ENCODE data around the gene GDF7.
A peak's percentile ranks its signal among the peaks of the same experiment; 100 is the strongest.

The GDF7 gene

GRCh38 chr2:20624156-20624883 is 42.6 kb upstream of the GDF7 start:
- no peak for DNase-seq (ENCODE audit: low read depth in 2 of 2)
- no peak for TF ChIP-seq CTCF (IDR thresholded peaks at IDR 0.05; ENCODE audit: low read depth, low read length)
- H3K4me3 ChIP-seq (replicated peaks in 1 of 2; ENCODE audit: low read depth in 2 of 2, low read length in 2 of 2): no peak overlapping the region

- TF ChIP-seq CTCF (IDR thresholded peaks at IDR 0.05; ENCODE audit: low read depth, low read length): no peak
- no peak for DNase-seq (ENCODE audit: low read depth in 2 of 2)
- no peak overlapping the region for H3K4me3 ChIP-seq (replicated peaks in 1 of 2; ENCODE audit: low read depth in 2 of 2, low read length in 2 of 2)
Measured at GRCh38 chr2:20624884-20625485, 42.0 kb upstream of the GDF7 start.

- peak in 1 of 2 donors; percentile 64 for DNase-seq (ENCODE audit: low read depth in 2 of 2)
- peak; percentile 21 for TF ChIP-seq CTCF (IDR thresholded peaks at IDR 0.05; ENCODE audit: low read depth, low read length)
- H3K4me3 ChIP-seq (replicated peaks in 1 of 2; ENCODE audit: low read depth in 2 of 2, low read length in 2 of 2): no peak overlapping the region
Measured at GRCh38 chr2:20625491-20626391, 41.2 kb upstream of the GDF7 start.

GRCh38 chr2:20626392-20626697 is 40.6 kb upstream of the GDF7 start:
- no peak for TF ChIP-seq CTCF (IDR thresholded peaks at IDR 0.05; ENCODE audit: low read depth, low read length)
- no peak for DNase-seq (ENCODE audit: low read depth in 2 of 2)
- no peak overlapping the region for H3K4me3 ChIP-seq (replicated peaks in 1 of 2; ENCODE audit: low read depth in 2 of 2, low read length in 2 of 2)

GRCh38 chr2:20626698-20627513 is 40.0 kb upstream of the GDF7 start:
- no peak for TF ChIP-seq CTCF (IDR thresholded peaks at IDR 0.05; ENCODE audit: low read depth, low read length)
- no peak overlapping the region for H3K4me3 ChIP-seq (replicated peaks in 1 of 2; ENCODE audit: low read depth in 2 of 2, low read length in 2 of 2)
- no peak for DNase-seq (ENCODE audit: low read depth in 2 of 2)

- no peak overlapping the region for H3K4me3 ChIP-seq (replicated peaks in 1 of 2; ENCODE audit: low read depth in 2 of 2, low read length in 2 of 2)
- no peak for TF ChIP-seq CTCF (IDR thresholded peaks at IDR 0.05; ENCODE audit: low read depth, low read length)
- DNase-seq (ENCODE audit: low read depth in 2 of 2): no peak
Measured at GRCh38 chr2:20627712-20628380, 39.1 kb upstream of the GDF7 start.

Data from cardiac fibroblast (primary cell).